ENCODE measurements around the gene CDC23. TPM values are rescaled to one million over a fixed set of nuclear protein-coding genes. Genes with fewer than 3 reads are reported as not detected.
"Not testable (repeated sequence)": the region's sequence is repeated elsewhere in the genome, so short reads cannot be mapped to it uniquely, and the experiment has no call there.

CDC23 gene
- total RNA-seq, 1 donor from 2014 or later, result 19.3 TPM

GRCh38 chr5:138157626-138158025, 55.5 kb downstream of the CDC23 start:
- DNase-seq (no peak), ATAC-seq (no peak)
- Histone ChIP-seq H3K4me3 (no peak overlapping the region), H3K27me3 (no peaks in the 10 kb centered on the region), H3K9me3 (no peaks in the 10 kb centered on the region), H3K4me1 (no peaks in the 10 kb centered on the region), H3K27ac (no peak overlapping the region), H3K36me3 (peaks cover 64% of the 10 kb centered on the region)
- intact Hi-C loops (cut with DNase I), result no loop called here
- TF ChIP-seq CTCF (IDR thresholded peaks at IDR 0.05), result no peak

GRCh38 chr5:138155977-138156376, 57.1 kb downstream of the CDC23 start:
- ATAC-seq; H3K4me1 ChIP-seq; DNase-seq; H3K4me3 ChIP-seq; H3K27me3 ChIP-seq; H3K27ac ChIP-seq; intact Hi-C loops (cut with DNase I); H3K9me3 ChIP-seq: not testable (repeated sequence)
- peaks cover 48% of the 10 kb centered on the region for H3K36me3 ChIP-seq

- Histone ChIP-seq H3K4me3 (no peak overlapping the region), H3K9me3 (no peaks in the 10 kb centered on the region), H3K27ac (no peak overlapping the region), H3K4me1 (no peaks in the 10 kb centered on the region), H3K27me3 (no peaks in the 10 kb centered on the region), H3K36me3 (no peaks in the 10 kb centered on the region)
- intact Hi-C loops (cut with DNase I), result no loop called here
- ATAC-seq (no peak), DNase-seq (no peak)
- no peak for TF ChIP-seq CTCF (IDR thresholded peaks at IDR 0.05)
Observed at GRCh38 chr5:138149530-138149929, 63.6 kb downstream of the CDC23 start.

- Histone ChIP-seq H3K36me3 (no peaks in the 10 kb centered on the region), H3K9me3 (no peaks in the 10 kb centered on the region), H3K27ac (no peak overlapping the region), H3K4me3 (no peak overlapping the region), H3K4me1 (no peaks in the 10 kb centered on the region), H3K27me3 (no peaks in the 10 kb centered on the region)
- DNase-seq (no peak), ATAC-seq (peak; percentile 60)
- TF ChIP-seq CTCF (IDR thresholded peaks at IDR 0.05), result no peak
- intact Hi-C loops (cut with DNase I), result no loop called here
Observed at GRCh38 chr5:138148811-138149210, 64.3 kb downstream of the CDC23 start.

- H3K4me3 ChIP-seq; ATAC-seq; H3K36me3 ChIP-seq; intact Hi-C loops (cut with DNase I); H3K9me3 ChIP-seq; H3K27ac ChIP-seq; H3K4me1 ChIP-seq; H3K27me3 ChIP-seq; DNase-seq: not testable (repeated sequence)
Observed at GRCh38 chr5:138143578-138143977, 69.5 kb downstream of the CDC23 start.

GRCh38 chr5:138141734-138142133, 71.4 kb downstream of the CDC23 start:
- no peaks in the 10 kb centered on the region for H3K9me3 ChIP-seq
- H3K4me1 ChIP-seq, result peaks cover 4% of the 10 kb centered on the region
- no peak overlapping the region for H3K27ac ChIP-seq
- intact Hi-C loops (cut with DNase I), result no loop called here
- DNase-seq (no peak), ATAC-seq (no peak)
- no peaks in the 10 kb centered on the region for H3K27me3 ChIP-seq
- no peaks in the 10 kb centered on the region for H3K36me3 ChIP-seq
- H3K4me3 ChIP-seq, result no peak overlapping the region
- no peak for TF ChIP-seq CTCF (IDR thresholded peaks at IDR 0.05)

- Histone ChIP-seq H3K27ac (no peak overlapping the region), H3K36me3 (no peaks in the 10 kb centered on the region), H3K27me3 (no peaks in the 10 kb centered on the region), H3K4me3 (no peak overlapping the region), H3K9me3 (no peaks in the 10 kb centered on the region), H3K4me1 (peaks cover 4% of the 10 kb centered on the region)
- ATAC-seq (peak; percentile 52), DNase-seq (no peak)
- intact Hi-C loops (cut with DNase I), result no loop called here
- no peak for TF ChIP-seq CTCF (IDR thresholded peaks at IDR 0.05)
Observed at GRCh38 chr5:138140268-138140667, 72.9 kb downstream of the CDC23 start.
